NK-92 treated with Interleukin-12 subunit alpha and Interleukin-12 subunit beta, amount 100 ng/mL, for 24 hours (cell line): ENCODE measurements around the gene GASK1A.

Source experiments
- DNase-seq: peaks from one replicate; lab custom pipeline; 2025; lab: John Stamatoyannopoulos, UW

The GASK1A gene

GRCh38 chr3:42983927-42984326 is 4.8 kb downstream of the GASK1A start:
- DNase-seq, result no peak

DNA sequence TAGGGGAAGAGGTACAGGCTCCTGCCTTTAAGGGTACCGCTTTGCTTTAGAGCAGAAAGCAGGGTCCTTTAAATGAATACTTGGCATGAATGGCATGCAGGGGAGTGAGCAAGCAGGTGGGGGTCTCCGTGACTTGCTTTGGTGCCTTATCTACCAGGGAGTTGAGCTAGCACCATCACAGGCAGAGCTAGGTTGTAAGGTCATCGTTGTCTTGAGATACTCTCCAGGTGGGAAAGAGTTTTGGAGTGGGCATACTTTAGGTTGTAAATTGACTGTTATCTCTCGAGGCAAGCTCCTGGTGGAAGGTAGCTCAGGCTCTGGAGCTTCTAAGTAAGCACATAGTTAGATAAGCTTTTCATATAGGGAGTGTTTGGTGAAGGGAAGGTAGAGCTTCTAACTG is 5.6 kb downstream of the GASK1A start:
- no peak for DNase-seq

DNA sequence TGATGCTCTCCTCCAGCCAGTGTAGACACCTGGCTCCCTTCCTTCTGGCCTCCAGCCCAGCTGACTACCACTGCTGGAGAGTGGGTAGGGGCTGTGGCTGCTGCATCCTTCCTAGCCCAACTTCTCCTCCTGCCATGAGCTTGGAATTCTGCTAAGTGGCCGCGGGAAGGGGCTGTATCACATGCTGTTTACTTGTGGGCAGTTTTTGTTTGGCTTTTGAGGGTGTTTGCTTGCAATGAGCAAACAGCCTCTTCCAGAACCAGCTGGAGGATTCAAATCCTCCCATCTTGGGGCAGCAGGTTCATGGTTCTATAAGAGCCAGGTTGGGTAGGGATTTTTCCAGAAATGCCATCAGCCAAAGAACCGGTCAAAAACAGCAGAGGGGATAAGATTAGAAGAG is 9.0 kb downstream of the GASK1A start:
- DNase-seq, result no peak

- no peak for DNase-seq
Measured at GRCh38 chr3:42988566-42988965, 9.5 kb downstream of the GASK1A start.

GRCh38 chr3:42991341-42992315 is 12.5 kb downstream of the GASK1A start:
- no peak for DNase-seq

- no peak for DNase-seq
Measured at GRCh38 chr3:42994595-42994994, 15.5 kb downstream of the GASK1A start.

GRCh38 chr3:42996021-42996420 is 16.9 kb downstream of the GASK1A start:
- no peak for DNase-seq

- no peak for DNase-seq
Measured at GRCh38 chr3:42996633-42997075, 17.5 kb downstream of the GASK1A start.

DNA sequence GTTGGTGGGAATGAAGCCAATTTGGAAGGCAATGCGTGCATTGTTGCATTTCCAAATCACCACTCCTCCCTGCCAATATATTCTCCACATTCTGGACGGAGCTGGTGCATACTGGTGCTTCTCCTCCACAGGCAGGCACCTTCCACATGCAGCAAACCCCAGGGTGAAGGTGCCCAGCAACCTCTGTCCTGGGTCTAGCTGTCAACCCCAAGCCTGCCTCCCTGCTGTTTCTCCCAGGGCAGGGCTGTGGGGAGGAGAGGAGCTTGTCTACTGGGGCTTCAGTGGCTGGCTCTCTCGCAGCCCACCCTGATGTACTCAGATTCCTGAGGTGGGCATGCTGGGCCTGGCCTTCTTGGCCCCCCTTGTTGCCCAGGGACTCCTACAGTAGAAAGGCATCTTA is 20.1 kb downstream of the GASK1A start:
- DNase-seq, result no peak

- DNase-seq, result no peak
Measured at GRCh38 chr3:42999632-43000031, 20.5 kb downstream of the GASK1A start.

DNA sequence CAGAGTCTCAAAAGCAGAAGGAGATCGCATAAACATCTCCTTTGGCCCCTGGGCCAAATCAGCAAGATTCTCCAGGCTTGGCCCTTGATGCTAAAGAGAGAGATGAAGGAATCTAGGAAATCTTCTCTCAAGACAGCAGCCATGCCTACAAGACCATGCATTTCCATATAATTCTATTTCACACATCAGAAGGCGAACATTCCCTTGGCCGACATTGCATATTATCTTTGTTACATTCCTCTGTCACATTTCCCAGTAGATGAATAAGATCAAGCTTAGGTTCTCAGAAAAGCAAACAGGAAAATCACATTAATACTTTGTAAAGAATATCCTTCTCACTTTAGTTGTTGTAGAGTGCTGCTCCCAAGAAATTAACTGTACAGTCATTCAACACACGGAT is 21.3 kb downstream of the GASK1A start:
- no peak for DNase-seq

- no peak for DNase-seq
Measured at GRCh38 chr3:43001094-43001553, 22.0 kb downstream of the GASK1A start.

GRCh38 chr3:43001556-43002121 is 22.5 kb downstream of the GASK1A start:
- DNase-seq, result no peak

GRCh38 chr3:43004282-43004681 is 25.2 kb downstream of the GASK1A start:
- no peak for DNase-seq

- DNase-seq, result no peak
Measured at GRCh38 chr3:43005253-43005652, 26.1 kb downstream of the GASK1A start.

DNA sequence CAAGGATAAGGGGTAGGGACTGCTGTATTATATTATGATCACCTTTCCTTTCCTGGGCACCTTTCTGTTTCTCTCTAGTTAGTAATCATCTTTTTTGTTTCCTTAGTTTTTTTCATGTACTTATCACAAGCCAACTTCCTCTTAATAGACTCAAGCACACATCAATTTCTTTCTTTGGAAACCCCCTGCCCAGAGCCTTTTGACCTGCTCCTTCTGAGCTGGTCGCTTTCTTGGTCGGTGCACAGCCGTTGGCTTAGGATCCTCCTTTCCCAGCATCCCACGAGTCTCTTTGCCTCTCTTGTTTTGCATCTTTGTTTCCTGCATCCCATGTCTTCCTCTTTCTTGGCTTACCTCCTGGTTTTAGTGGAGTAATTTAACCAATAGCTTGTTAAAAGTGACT is 26.9 kb downstream of the GASK1A start:
- no peak for DNase-seq

- DNase-seq, result no peak
Measured at GRCh38 chr3:43006825-43007224, 27.7 kb downstream of the GASK1A start.

GRCh38 chr3:43009547-43009946 is 30.4 kb downstream of the GASK1A start:
- no peak for DNase-seq

DNA sequence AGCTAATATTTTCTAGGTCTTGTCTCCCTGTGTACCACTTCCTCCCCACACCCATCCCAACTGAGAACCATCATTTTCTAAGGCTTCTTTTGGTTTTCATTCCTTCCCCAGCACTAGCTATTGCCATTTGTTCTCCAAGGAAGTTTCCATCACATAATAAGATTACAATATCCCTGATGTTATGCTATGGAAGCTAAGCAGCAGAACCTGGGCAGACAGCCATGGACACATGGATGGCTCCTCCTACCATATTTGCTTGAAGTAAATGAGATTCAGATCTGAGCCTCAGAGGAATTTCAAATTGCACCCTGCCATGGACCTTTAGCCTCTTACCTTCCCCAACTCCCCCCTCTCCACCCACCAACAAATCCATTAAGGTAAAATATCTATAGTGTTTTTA is 31.5 kb downstream of the GASK1A start:
- DNase-seq, result no peak

DNA sequence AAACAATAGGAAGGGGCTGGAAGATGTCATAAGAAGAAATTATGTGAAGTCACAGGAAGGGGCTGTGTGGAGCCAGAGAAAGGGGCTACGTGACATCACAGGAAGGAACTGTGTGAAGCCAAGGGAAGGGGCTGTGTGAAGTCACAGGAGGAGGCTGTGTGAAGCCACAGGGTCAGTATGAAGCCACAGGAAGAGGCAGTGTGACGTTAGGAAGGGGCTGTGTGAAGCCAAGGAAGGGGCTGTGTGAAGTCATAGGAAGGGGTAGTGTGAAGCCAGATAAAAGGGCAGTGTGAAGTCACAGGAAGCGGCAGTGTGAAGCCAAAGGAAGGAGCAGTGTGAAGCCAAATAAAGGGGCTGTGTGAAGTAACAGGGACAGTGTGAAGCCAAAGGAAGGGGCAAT is 32.5 kb downstream of the GASK1A start:
- DNase-seq, result no peak

DNA sequence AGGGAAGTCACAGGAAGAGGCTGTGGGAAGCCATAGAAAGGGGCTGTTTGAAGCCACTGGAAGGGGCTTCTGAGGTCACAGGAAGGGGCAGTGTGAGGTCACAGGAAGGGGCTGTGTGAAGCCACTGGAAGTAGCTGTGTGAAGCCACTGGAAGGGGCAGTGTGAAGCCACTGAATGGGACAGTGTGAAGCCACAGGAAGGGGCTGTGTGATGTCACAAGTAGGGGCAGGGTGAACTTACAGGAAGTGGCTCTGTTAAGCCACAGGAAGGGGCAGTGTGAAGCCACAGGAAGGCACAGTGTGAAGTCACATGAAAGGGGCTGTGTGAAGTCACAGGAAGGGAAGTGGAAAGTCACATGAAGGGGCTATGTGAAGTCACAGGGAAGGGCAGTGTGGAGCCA is 33.1 kb downstream of the GASK1A start:
- DNase-seq, result no peak

DNA sequence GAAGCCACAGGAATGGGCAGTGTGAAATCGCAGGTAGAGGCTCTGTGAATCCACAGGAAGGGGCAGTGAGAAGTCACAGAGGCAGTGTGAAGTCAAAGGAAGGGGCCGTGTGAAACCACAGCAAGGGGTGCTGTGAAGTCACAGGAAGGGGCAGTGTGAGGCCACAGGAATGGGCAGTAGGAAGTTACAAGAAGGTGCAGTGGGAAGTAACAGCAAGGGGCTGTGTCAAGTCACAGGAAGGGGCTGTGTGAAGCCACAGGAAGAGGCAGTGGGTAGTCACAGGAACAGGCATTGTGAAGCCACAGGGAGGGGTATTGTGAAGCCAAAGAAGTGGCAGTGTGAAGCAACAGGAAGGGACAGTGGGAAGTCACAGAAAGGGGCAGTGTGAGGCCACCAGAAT is 34.1 kb downstream of the GASK1A start:
- DNase-seq, result no peak

DNA sequence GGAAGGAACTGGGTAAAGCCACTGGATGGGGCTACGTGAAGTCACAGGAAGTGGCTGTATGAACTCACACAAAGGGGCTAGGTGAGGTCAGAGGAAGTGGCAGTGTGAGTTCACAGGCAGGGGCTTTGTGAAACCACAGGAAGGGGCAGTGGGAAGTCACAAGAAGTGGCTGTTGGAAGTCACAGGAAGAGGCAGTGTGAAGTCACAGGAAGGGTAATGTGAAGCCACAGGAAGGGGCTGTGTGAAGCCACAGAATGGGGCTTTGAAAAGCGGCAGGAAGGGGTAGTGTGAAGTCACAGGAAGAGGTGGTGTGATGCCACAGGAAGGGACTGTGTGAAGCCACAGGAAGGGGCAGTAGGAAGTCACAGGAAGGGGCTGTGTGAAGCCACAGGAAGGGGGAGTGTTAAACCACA is 34.6 kb downstream of the GASK1A start:
- no peak for DNase-seq
